ENCODE data around the gene LOXL3.

LOXL3 gene

GRCh38 chr2:74553892-74554819 lies at the start of gene LOXL3, which contains the start of gene DOK1:
Gene LOXL3, minus strand, starts transcription at chr2:74553942. Its CDS starts 1,308 bp downstream, at chr2:74552634.
Gene DOK1, plus strand, starts transcription at chr2:74554720. Its CDS starts 35 bp downstream, at chr2:74554755.
- peak; percentile 79 for DNase-seq (ENCODE audit: low spot score)

- DNase-seq (ENCODE audit: low spot score) = no peak
These were observed 49.0 kb upstream of the LOXL3 start for GRCh38 chr2:74602586-74603281.

- no peak for DNase-seq (ENCODE audit: low spot score)
These were observed 45.9 kb upstream of the LOXL3 start for GRCh38 chr2:74599676-74600075.

- no peak for DNase-seq (ENCODE audit: low spot score)
These were observed 43.7 kb upstream of the LOXL3 start for GRCh38 chr2:74597410-74597809.

- no peak for DNase-seq (ENCODE audit: low spot score)
These were observed 42.8 kb upstream of the LOXL3 start for GRCh38 chr2:74596584-74596983.

- no peak for DNase-seq (ENCODE audit: low spot score)
These were observed 40.4 kb upstream of the LOXL3 start for GRCh38 chr2:74593826-74594772.

- no peak for DNase-seq (ENCODE audit: low spot score)
These were observed 34.9 kb upstream of the LOXL3 start for GRCh38 chr2:74588664-74589063.

- DNase-seq (ENCODE audit: low spot score) = peak; percentile 76
These were observed 34.0 kb upstream of the LOXL3 start for GRCh38 chr2:74587664-74588277.

GRCh38 chr2:74585406-74586185 lies 31.9 kb upstream of the LOXL3 start:
- DNase-seq (ENCODE audit: low spot score) = no peak

GRCh38 chr2:74584088-74584645 lies 30.4 kb upstream of the LOXL3 start:
- DNase-seq (ENCODE audit: low spot score) = no peak

- DNase-seq (ENCODE audit: low spot score) = no peak
These were observed 29.8 kb upstream of the LOXL3 start for GRCh38 chr2:74583504-74583903.

- DNase-seq (ENCODE audit: low spot score) = no peak
These were observed 28.4 kb upstream of the LOXL3 start for GRCh38 chr2:74582184-74582583.

GRCh38 chr2:74581463-74581862 lies 27.7 kb upstream of the LOXL3 start:
- no peak for DNase-seq (ENCODE audit: low spot score)

- DNase-seq (ENCODE audit: low spot score) = no peak
These were observed 24.7 kb upstream of the LOXL3 start for GRCh38 chr2:74578408-74578807.

- no peak for DNase-seq (ENCODE audit: low spot score)
These were observed 23.7 kb upstream of the LOXL3 start for GRCh38 chr2:74577448-74577847.

GRCh38 chr2:74576863-74577229 lies 23.1 kb upstream of the LOXL3 start:
- DNase-seq (ENCODE audit: low spot score) = no peak

GRCh38 chr2:74576211-74576862 lies 22.6 kb upstream of the LOXL3 start:
- DNase-seq (ENCODE audit: low spot score) = no peak

GRCh38 chr2:74575320-74575719 lies 21.6 kb upstream of the LOXL3 start:
- DNase-seq (ENCODE audit: low spot score) = no peak

GRCh38 chr2:74573747-74574562 lies 20.2 kb upstream of the LOXL3 start:
- peak; percentile 46 for DNase-seq (ENCODE audit: low spot score)
